ENCODE measurements around the gene CD99. TPM values are rescaled to one million over a fixed set of nuclear protein-coding genes. Genes with fewer than 3 reads are reported as not detected.
"Not testable (repeated sequence)": the region's sequence is repeated elsewhere in the genome, so short reads cannot be mapped to it uniquely, and the experiment has no call there.

The CD99 gene
- total and polyA plus RNA-seq, 2 donors (not counting 3 experiments of a cell fraction or from before 2014, with no cell fraction given): 364 to 654 TPM

GRCh38 chrX:2719774-2720447 is 28.8 kb downstream of the CD99 start:
- Histone ChIP-seq H3K27me3 (ENCODE audit: control insufficient read depth in 2 of 2, insufficient read depth in 2 of 2, low read length in 2 of 2) (no peaks in the 10 kb centered on the region), H3K79me2 (ENCODE audit: control insufficient read depth, insufficient read depth, low read length) (peaks cover 9% of the 10 kb centered on the region), H3K4me1 (ENCODE audit: control insufficient read depth, extremely low read depth, insufficient read depth, low read length) (no peaks in the 10 kb centered on the region), H4K20me1 (replicated peaks; ENCODE audit: control insufficient read depth, extremely low read depth, insufficient read depth, low read length) (no peaks in the 10 kb centered on the region), H3K9ac (replicated peaks; ENCODE audit: extremely low read depth, insufficient read depth, low read length) (no peak overlapping the region), H3K36me3 (ENCODE audit: control insufficient read depth in 2 of 2, extremely low read depth in 1 of 2, insufficient read depth in 2 of 2, low read length in 2 of 2) (peaks cover 21 to 28% of the 10 kb centered on the region in 2 experiments), H2AFZ (ENCODE audit: low read depth, low read length) (no peak overlapping the region), H3K9me3 (replicated peaks; ENCODE audit: control insufficient read depth, insufficient read depth, low read length) (no peaks in the 10 kb centered on the region), H3K27ac (ENCODE audit: insufficient read depth, low read depth, low read length) (no peak overlapping the region), H3K9me1 (replicated peaks; ENCODE audit: control insufficient read depth, extremely low read depth, insufficient read depth, low read length) (no peaks in the 10 kb centered on the region), H3K4me2 (ENCODE audit: insufficient read depth, low read length) (no peak overlapping the region), H3K4me3 (replicated peaks in 1 of 3; ENCODE audit: insufficient read depth in 1 of 3, low read depth in 1 of 3, low read length in 3 of 3) (no peak overlapping the region)
- CTCF ChIA-PET: no interaction called here
- dilution Hi-C loops (cut with MboI; ENCODE audit: extremely low pct_ligation_motif_present, low sequenced_read_pairs): no loop called here
- no peak for DNase-seq (ENCODE audit: low read depth, low spot score)
- intact Hi-C loops (cut with micrococcal nuclease): no loop called here
- POLR2A ChIA-PET: no interaction called here
- no peak for TF ChIP-seq JUN (IDR thresholded peaks at IDR 0.05; ENCODE audit: borderline replicate concordance, insufficient read depth, insufficient read length, low read depth)
- TF ChIP-seq POLR2AphosphoS5 (IDR thresholded peaks at IDR 0.05; ENCODE audit: insufficient read depth, low read depth, low read length): no peak
- TF ChIP-seq FOS (IDR thresholded peaks at IDR 0.05; ENCODE audit: borderline replicate concordance, insufficient read depth, low read length): no peak
- TF ChIP-seq EZH2 (IDR thresholded peaks at IDR 0.05; ENCODE audit: borderline replicate concordance, low read depth, low read length, severe bottlenecking): no peak
- TF ChIP-seq POLR2A (IDR thresholded peaks at IDR 0.05; ENCODE audit: low read depth, low read length): no peak
- BruUV-seq (replicated peaks): no TSS peak
- no peak for FAIRE-seq

GRCh38 chrX:2723286-2723879 is 32.3 kb downstream of the CD99 start:
- intact Hi-C loops (cut with micrococcal nuclease): no loop called here
- no peaks in the 10 kb centered on the region for H4K20me1 ChIP-seq (replicated peaks; ENCODE audit: control insufficient read depth, extremely low read depth, insufficient read depth, low read length)
- no peaks in the 10 kb centered on the region for H3K4me1 ChIP-seq (ENCODE audit: control insufficient read depth, extremely low read depth, insufficient read depth, low read length)
- CTCF ChIA-PET: no interaction called here
- H3K9me3 ChIP-seq (replicated peaks; ENCODE audit: control insufficient read depth, insufficient read depth, low read length): no peaks in the 10 kb centered on the region
- H3K9ac ChIP-seq (replicated peaks; ENCODE audit: extremely low read depth, insufficient read depth, low read length): no peak overlapping the region
- BruUV-seq (replicated peaks): no TSS peak
- dilution Hi-C loops (cut with MboI; ENCODE audit: extremely low pct_ligation_motif_present, low sequenced_read_pairs): no loop called here
- TF ChIP-seq CTCF (IDR thresholded peaks at IDR 0.05; ENCODE audit: extremely low read depth in 1 of 2, insufficient read depth in 1 of 2, low read depth in 1 of 2, low read length in 2 of 2) (no peak), GATA2 (IDR thresholded peaks at IDR 0.05; ENCODE audit: insufficient read depth, insufficient read length, low read depth, low read length) (no peak), MAX (IDR thresholded peaks at IDR 0.05; ENCODE audit: insufficient read depth, insufficient read length) (no peak)
- DNase-seq (ENCODE audit: low read depth, low spot score) (no peak), FAIRE-seq (no peak)
- no peaks in the 10 kb centered on the region for H3K79me2 ChIP-seq (ENCODE audit: control insufficient read depth, insufficient read depth, low read length)
- H3K4me3 ChIP-seq (replicated peaks in 1 of 3; ENCODE audit: insufficient read depth in 1 of 3, low read depth in 1 of 3, low read length in 3 of 3): no peak overlapping the region
- H3K36me3 ChIP-seq (ENCODE audit: control insufficient read depth in 2 of 2, extremely low read depth in 1 of 2, insufficient read depth in 2 of 2, low read length in 2 of 2): peaks cover 23 to 30% of the 10 kb centered on the region in 2 experiments
- POLR2A ChIA-PET: no interaction called here
- H3K27me3 ChIP-seq (ENCODE audit: control insufficient read depth in 2 of 2, insufficient read depth in 2 of 2, low read length in 2 of 2): no peaks in the 10 kb centered on the region
- no peak overlapping the region for H3K4me2 ChIP-seq (ENCODE audit: insufficient read depth, low read length)
- no peak overlapping the region for H2AFZ ChIP-seq (ENCODE audit: low read depth, low read length)
- H3K9me1 ChIP-seq (replicated peaks; ENCODE audit: control insufficient read depth, extremely low read depth, insufficient read depth, low read length): no peaks in the 10 kb centered on the region
- H3K27ac ChIP-seq (ENCODE audit: insufficient read depth, low read depth, low read length): no peak overlapping the region

- intact Hi-C loops (cut with micrococcal nuclease); CTCF ChIA-PET; H3K9me1 ChIP-seq (replicated peaks; ENCODE audit: control insufficient read depth, extremely low read depth, insufficient read depth, low read length); POLR2A ChIA-PET; FAIRE-seq; H3K9me3 ChIP-seq (replicated peaks; ENCODE audit: control insufficient read depth, insufficient read depth, low read length); dilution Hi-C loops (cut with MboI; ENCODE audit: extremely low pct_ligation_motif_present, low sequenced_read_pairs); H3K9ac ChIP-seq (replicated peaks; ENCODE audit: extremely low read depth, insufficient read depth, low read length); H3K4me2 ChIP-seq (ENCODE audit: insufficient read depth, low read length); H3K4me3 ChIP-seq (replicated peaks in 1 of 3; ENCODE audit: insufficient read depth in 1 of 3, low read depth in 1 of 3, low read length in 3 of 3); H3K4me1 ChIP-seq (ENCODE audit: control insufficient read depth, extremely low read depth, insufficient read depth, low read length); H3K79me2 ChIP-seq (ENCODE audit: control insufficient read depth, insufficient read depth, low read length); H2AFZ ChIP-seq (ENCODE audit: low read depth, low read length); DNase-seq (ENCODE audit: low read depth, low spot score); BruUV-seq (replicated peaks); H3K27me3 ChIP-seq (ENCODE audit: control insufficient read depth in 2 of 2, insufficient read depth in 2 of 2, low read length in 2 of 2); H3K27ac ChIP-seq (ENCODE audit: insufficient read depth, low read depth, low read length); H4K20me1 ChIP-seq (replicated peaks; ENCODE audit: control insufficient read depth, extremely low read depth, insufficient read depth, low read length): not testable (repeated sequence)
- H3K36me3 ChIP-seq (ENCODE audit: control insufficient read depth in 2 of 2, extremely low read depth in 1 of 2, insufficient read depth in 2 of 2, low read length in 2 of 2): peaks cover 8 to 36% of the 10 kb centered on the region in 2 experiments
These were observed 36.2 kb downstream of the CD99 start for GRCh38 chrX:2727264-2727663.

All from endothelial cell of umbilical vein (primary cell).